Neural cell (in vitro differentiated cells): ENCODE results near the gene TMEM120A. TPM values are rescaled to one million over a fixed set of nuclear protein-coding genes. Genes with fewer than 3 reads are reported as not detected.

Source experiments
- H2AFZ ChIP-seq: fragments of 200-600, 300-800 bp; sonication (generic), shearing (Covaris generic); 2 replicates; pipeline ENCODE4 v1.6.0; 2014; ENCODE audit warnings: low read depth, mild to moderate bottlenecking, antibody characterized with exemption, low read length, moderate library complexity
- H3F3A ChIP-seq: fragments of 200-600 bp; shearing (Covaris generic); 2 replicates; pipeline ENCODE4 v1.6.1; 2016; ENCODE audit warnings: mild to moderate bottlenecking, moderate library complexity, mixed read lengths, antibody characterized with exemption, low read length; ENCODE audit not compliant: insufficient read depth, poor library complexity, severe bottlenecking
- H3K27ac ChIP-seq: fragments of 200-600, 300-800 bp; sonication (generic), shearing (Covaris generic); 2 replicates; pipeline ENCODE4 v1.5.1; 2014; ENCODE audit warnings: mild to moderate bottlenecking, low read length, moderate library complexity
- H3K27me3 ChIP-seq: fragments of 300-800, 200-600 bp; sonication (generic), shearing (Covaris generic); 2 replicates; pipeline ENCODE4 v1.6.0; 2014; ENCODE audit warnings: mild to moderate bottlenecking, low read depth, low read length, moderate library complexity; ENCODE audit not compliant: insufficient read depth
- H3K36me3 ChIP-seq: fragments of 300-800, 200-600 bp; sonication (generic), shearing (Covaris generic); 2 replicates; pipeline ENCODE4 v1.5.1; 2014; ENCODE audit warnings: mild to moderate bottlenecking, antibody characterized with exemption, low read length, moderate library complexity; ENCODE audit not compliant: insufficient read depth
- H3K4me2 ChIP-seq: fragments of 300-800, 200-600 bp; sonication (generic), shearing (Covaris generic); 2 replicates; pipeline ENCODE4 v1.6.0; 2014; ENCODE audit warnings: mild to moderate bottlenecking, low read length
- H3K4me3 ChIP-seq: fragments of 300-800, 200-600 bp; sonication (generic), shearing (Covaris generic); 2 replicates; pipeline ENCODE4 v1.5.1; 2014; ENCODE audit warnings: mild to moderate bottlenecking, low read length, moderate library complexity
- H3K79me2 ChIP-seq: fragments of 200-600 bp; shearing (Covaris generic); replicated peaks from 2 replicates; pipeline ENCODE4 v1.6.0; 2014; ENCODE audit warnings: mild to moderate bottlenecking, low read length, moderate library complexity; ENCODE audit not compliant: insufficient read depth
- H3K9ac ChIP-seq: fragments of 300-800, 200-600 bp; sonication (generic), shearing (Covaris generic); 2 replicates; pipeline ENCODE4 v1.6.1; 2016; ENCODE audit warnings: mild to moderate bottlenecking, low read length, mixed read lengths
- H3K9me2 ChIP-seq: fragments of 200-600 bp; shearing (Covaris generic); 2 replicates; pipeline ENCODE4 v1.6.1; 2016; ENCODE audit warnings: mild to moderate bottlenecking, low read length, mixed read lengths; ENCODE audit not compliant: insufficient read depth
- H3K9me3 ChIP-seq: fragments of 200-600, 300-800 bp; sonication (generic), shearing (Covaris generic); 2 replicates; pipeline ENCODE4 v1.6.1; 2016; ENCODE audit warnings: mild to moderate bottlenecking, mixed run types, low read length, moderate library complexity, mixed read lengths
- H4K20me1 ChIP-seq: fragments of 200-600 bp; shearing (Covaris generic); 2 replicates; pipeline ENCODE4 v1.6.1; 2016; ENCODE audit warnings: mild to moderate bottlenecking, mixed run types; ENCODE audit not compliant: insufficient read depth
- EP300 ChIP-seq: fragments of 450-650 bp; conservative IDR thresholded peaks from 2 replicates; pipeline ENCODE4 v1.6.1; 2014; ENCODE audit warnings: antibody characterized with exemption, mild to moderate bottlenecking, moderate library complexity; ENCODE audit not compliant: poor library complexity, severe bottlenecking
- EZH2 ChIP-seq: fragments of 200-600, 300-800 bp; shearing (Covaris generic), sonication (generic); IDR thresholded peaks from 2 replicates; pipeline ENCODE4 v1.6.1; 2014; ENCODE audit warnings: antibody characterized with exemption, low read length, borderline replicate concordance, mild to moderate bottlenecking; ENCODE audit not compliant: insufficient read depth, poor library complexity, severe bottlenecking
- MXI1 ChIP-seq: fragments of 450-650 bp; conservative IDR thresholded peaks from 2 replicates; pipeline ENCODE4 v1.6.1; 2014; ENCODE audit warnings: antibody characterized with exemption, mild to moderate bottlenecking; ENCODE audit not compliant: poor library complexity, severe bottlenecking
- POLR2AphosphoS5 ChIP-seq: IDR thresholded peaks from 2 replicates; pipeline ENCODE4 v1.6.1; 2012
- RAD21 ChIP-seq: fragments of 450-650 bp; conservative IDR thresholded peaks from 2 replicates; pipeline ENCODE4 v1.6.1; 2014; ENCODE audit warnings: antibody characterized with exemption, mild to moderate bottlenecking, moderate library complexity
- SMC3 ChIP-seq: fragments of 450-650 bp; conservative IDR thresholded peaks from 2 replicates; pipeline ENCODE4 v1.6.1; 2014; ENCODE audit warnings: antibody characterized with exemption, mild to moderate bottlenecking, moderate library complexity; ENCODE audit not compliant: poor library complexity
- TAF1 ChIP-seq: IDR thresholded peaks from 2 replicates; pipeline ENCODE4 v1.6.1; 2012; ENCODE audit warnings: low read depth
- polyA plus RNA-seq: library from polyadenylated mRNA; depleted of rRNA; stranded (reverse); fragments of >200 nt; gene quantifications from 2 replicates; pipeline ENCODE4 v1.2.3, GENCODE V29; 2014
- small RNA-seq, 3 experiments: library from RNA; depleted of rRNA; stranded (forward); fragments of <200 nt; gene quantifications; one replicate each; pipeline ENCODE3, GENCODE V24; 2012
- TF ChIP-seq, protein P1 (sequence below): fragments of 450-650 bp; IDR thresholded peaks from 2 replicates; pipeline ENCODE4 v1.5.1; 2014; ENCODE audit warnings: antibody characterized with exemption, mild to moderate bottlenecking, moderate library complexity; ENCODE audit not compliant: poor library complexity, severe bottlenecking
- TF ChIP-seq, protein P2 (sequence below): IDR thresholded peaks from 2 replicates; pipeline ENCODE4 v1.6.1; 2012; ENCODE audit warnings: borderline replicate concordance

The TMEM120A gene
- polyA plus RNA-seq, 1 donor from 2014 or later, result 39.1 TPM

DNA sequence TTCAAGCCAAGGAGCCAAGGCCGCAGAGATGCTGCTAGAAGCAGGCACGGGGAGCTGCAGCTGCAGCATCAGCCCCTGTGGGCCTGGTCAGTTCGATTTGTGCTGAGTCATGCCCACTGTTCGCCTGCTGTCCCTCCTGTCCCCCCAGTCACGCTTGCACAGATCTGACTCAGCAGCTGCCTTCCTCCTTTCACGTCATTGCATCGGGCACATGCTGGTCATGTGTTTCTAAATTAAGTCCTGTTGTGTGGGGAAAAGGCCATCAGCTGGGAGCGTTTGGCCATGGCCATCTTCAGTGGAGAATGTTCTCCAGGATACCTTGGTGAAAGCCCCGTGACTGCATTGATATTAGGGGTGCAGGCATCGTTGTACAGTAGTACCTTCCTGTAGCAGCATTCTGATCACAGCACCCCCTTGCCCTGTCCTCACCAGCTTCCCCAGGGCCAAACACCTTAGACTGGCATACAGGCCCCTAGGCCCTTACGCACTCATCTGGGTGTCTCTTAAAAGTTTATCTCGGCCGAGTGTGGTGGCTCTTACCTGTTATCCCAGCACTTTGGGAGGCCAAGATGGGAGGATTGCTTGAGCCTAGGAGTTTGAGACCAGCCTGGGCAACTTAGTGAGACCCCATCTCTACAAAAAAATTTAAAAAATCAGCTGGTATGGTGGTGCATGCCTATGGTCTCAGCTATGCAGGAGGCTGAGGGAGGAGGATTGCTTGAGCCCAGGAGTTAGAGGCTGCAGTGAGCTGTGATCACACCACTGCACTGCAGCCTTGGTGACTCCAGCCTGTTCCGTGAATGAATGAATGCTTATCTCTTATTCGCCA is 56.2 kb downstream of the TMEM120A start:
- Histone ChIP-seq H3K79me2 (peaks cover 2% of the 10 kb centered on the region), H4K20me1 (no peaks in the 10 kb centered on the region), H3K9me3 (no peaks in the 10 kb centered on the region), H3K27me3 (no peaks in the 10 kb centered on the region), H3K36me3 (no peaks in the 10 kb centered on the region), H3F3A (no peaks in the 10 kb centered on the region), H3K4me3 (no peak overlapping the region), H3K27ac (no peak overlapping the region), H3K4me2 (no peak overlapping the region), H3K9ac (no peak overlapping the region), H3K9me2 (no peaks in the 10 kb centered on the region), H2AFZ (no peak overlapping the region)
- no peak for TF ChIP-seq TAF1
- no peak for TF ChIP-seq RAD21
- TF ChIP-seq, protein P1, sequence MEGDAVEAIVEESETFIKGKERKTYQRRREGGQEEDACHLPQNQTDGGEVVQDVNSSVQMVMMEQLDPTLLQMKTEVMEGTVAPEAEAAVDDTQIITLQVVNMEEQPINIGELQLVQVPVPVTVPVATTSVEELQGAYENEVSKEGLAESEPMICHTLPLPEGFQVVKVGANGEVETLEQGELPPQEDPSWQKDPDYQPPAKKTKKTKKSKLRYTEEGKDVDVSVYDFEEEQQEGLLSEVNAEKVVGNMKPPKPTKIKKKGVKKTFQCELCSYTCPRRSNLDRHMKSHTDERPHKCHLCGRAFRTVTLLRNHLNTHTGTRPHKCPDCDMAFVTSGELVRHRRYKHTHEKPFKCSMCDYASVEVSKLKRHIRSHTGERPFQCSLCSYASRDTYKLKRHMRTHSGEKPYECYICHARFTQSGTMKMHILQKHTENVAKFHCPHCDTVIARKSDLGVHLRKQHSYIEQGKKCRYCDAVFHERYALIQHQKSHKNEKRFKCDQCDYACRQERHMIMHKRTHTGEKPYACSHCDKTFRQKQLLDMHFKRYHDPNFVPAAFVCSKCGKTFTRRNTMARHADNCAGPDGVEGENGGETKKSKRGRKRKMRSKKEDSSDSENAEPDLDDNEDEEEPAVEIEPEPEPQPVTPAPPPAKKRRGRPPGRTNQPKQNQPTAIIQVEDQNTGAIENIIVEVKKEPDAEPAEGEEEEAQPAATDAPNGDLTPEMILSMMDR, result no peak
- TF ChIP-seq EZH2, result no peak
- TF ChIP-seq, protein P2, sequence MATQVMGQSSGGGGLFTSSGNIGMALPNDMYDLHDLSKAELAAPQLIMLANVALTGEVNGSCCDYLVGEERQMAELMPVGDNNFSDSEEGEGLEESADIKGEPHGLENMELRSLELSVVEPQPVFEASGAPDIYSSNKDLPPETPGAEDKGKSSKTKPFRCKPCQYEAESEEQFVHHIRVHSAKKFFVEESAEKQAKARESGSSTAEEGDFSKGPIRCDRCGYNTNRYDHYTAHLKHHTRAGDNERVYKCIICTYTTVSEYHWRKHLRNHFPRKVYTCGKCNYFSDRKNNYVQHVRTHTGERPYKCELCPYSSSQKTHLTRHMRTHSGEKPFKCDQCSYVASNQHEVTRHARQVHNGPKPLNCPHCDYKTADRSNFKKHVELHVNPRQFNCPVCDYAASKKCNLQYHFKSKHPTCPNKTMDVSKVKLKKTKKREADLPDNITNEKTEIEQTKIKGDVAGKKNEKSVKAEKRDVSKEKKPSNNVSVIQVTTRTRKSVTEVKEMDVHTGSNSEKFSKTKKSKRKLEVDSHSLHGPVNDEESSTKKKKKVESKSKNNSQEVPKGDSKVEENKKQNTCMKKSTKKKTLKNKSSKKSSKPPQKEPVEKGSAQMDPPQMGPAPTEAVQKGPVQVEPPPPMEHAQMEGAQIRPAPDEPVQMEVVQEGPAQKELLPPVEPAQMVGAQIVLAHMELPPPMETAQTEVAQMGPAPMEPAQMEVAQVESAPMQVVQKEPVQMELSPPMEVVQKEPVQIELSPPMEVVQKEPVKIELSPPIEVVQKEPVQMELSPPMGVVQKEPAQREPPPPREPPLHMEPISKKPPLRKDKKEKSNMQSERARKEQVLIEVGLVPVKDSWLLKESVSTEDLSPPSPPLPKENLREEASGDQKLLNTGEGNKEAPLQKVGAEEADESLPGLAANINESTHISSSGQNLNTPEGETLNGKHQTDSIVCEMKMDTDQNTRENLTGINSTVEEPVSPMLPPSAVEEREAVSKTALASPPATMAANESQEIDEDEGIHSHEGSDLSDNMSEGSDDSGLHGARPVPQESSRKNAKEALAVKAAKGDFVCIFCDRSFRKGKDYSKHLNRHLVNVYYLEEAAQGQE, result no peak
- TF ChIP-seq MXI1, result no peak
- TF ChIP-seq EP300, result no peak
- no peak for TF ChIP-seq POLR2AphosphoS5
- no peak for TF ChIP-seq SMC3

Small RNA genes lying within 50 kb of the gene (small RNA-seq; reads per million reads assigned to genes)
- 81.6 to 275 (median 129) reads per million in 3 experiments for gene SNORA14A

Other genes starting within 250 kb of the TMEM120A start
- not detected in 2 replicates for gene CCL26, start 222.4 kb downstream of the TMEM120A start, polyA plus RNA-seq
- not detected in 2 replicates for gene CCL24, start 180.8 kb downstream of the TMEM120A start, polyA plus RNA-seq
- gene RHBDD2, start 115.6 kb downstream of the TMEM120A start, polyA plus RNA-seq, result 76.4 and 82.1 TPM in 2 replicates
- gene POR, start 79.4 kb downstream of the TMEM120A start, polyA plus RNA-seq, result 61.2 and 90.9 TPM in 2 replicates
- 59.9 and 62.0 TPM in 2 replicates for gene STYXL1, start 53.4 kb upstream of the TMEM120A start, polyA plus RNA-seq
- gene MDH2, start 53.5 kb upstream of the TMEM120A start, polyA plus RNA-seq, result 55.3 and 60.5 TPM in 2 replicates
- gene SRRM3, start 207.3 kb upstream of the TMEM120A start, polyA plus RNA-seq, result 34.9 and 36.3 TPM in 2 replicates